Fibroblast of the conjunctiva (primary cell): ENCODE measurements around the gene ZMYND12.

ENCODE experiments used
- DNase-seq: peaks from one replicate; pipeline ENCODE4 v3.0.0-alpha.2; 2010; ENCODE audit warnings: low read depth

The ZMYND12 gene

GRCh38 chr1:42439940-42440339, 15.9 kb downstream of the ZMYND12 start:
- DNase-seq: peak; percentile 30

- no peak for DNase-seq
Observed at GRCh38 chr1:42434340-42434739, 21.5 kb downstream of the ZMYND12 start.

GRCh38 chr1:42433369-42433768, 22.5 kb downstream of the ZMYND12 start:
- DNase-seq: no peak

GRCh38 chr1:42432714-42433113, 23.1 kb downstream of the ZMYND12 start:
- no peak for DNase-seq

GRCh38 chr1:42431514-42431913, 24.3 kb downstream of the ZMYND12 start:
- DNase-seq: no peak

GRCh38 chr1:42430286-42431135, 25.3 kb downstream of the ZMYND12 start:
- DNase-seq: no peak

GRCh38 chr1:42429603-42430002, 26.2 kb downstream of the ZMYND12 start:
- no peak for DNase-seq

GRCh38 chr1:42427240-42427639, 28.6 kb downstream of the ZMYND12 start:
- no peak for DNase-seq

- DNase-seq: no peak
Observed at GRCh38 chr1:42424201-42424600, 31.6 kb downstream of the ZMYND12 start.

GRCh38 chr1:42423681-42424080, 32.1 kb downstream of the ZMYND12 start:
- no peak for DNase-seq

- no peak for DNase-seq
Observed at GRCh38 chr1:42422737-42423136, 33.1 kb downstream of the ZMYND12 start.

GRCh38 chr1:42420911-42421585, 34.8 kb downstream of the ZMYND12 start:
- DNase-seq: peak; percentile 53

- DNase-seq: no peak
Observed at GRCh38 chr1:42420121-42420520, 35.7 kb downstream of the ZMYND12 start.

GRCh38 chr1:42419126-42419821, 36.5 kb downstream of the ZMYND12 start:
- DNase-seq: no peak

GRCh38 chr1:42418516-42418915, 37.3 kb downstream of the ZMYND12 start:
- DNase-seq: no peak

GRCh38 chr1:42417166-42417565, 38.7 kb downstream of the ZMYND12 start:
- DNase-seq: no peak

- DNase-seq: no peak
Observed at GRCh38 chr1:42414551-42415496, 41.0 kb downstream of the ZMYND12 start.

- DNase-seq: no peak
Observed at GRCh38 chr1:42403880-42404400, 51.9 kb downstream of the ZMYND12 start.

GRCh38 chr1:42399315-42400100, 56.3 kb downstream of the ZMYND12 start:
- no peak for DNase-seq

GRCh38 chr1:42392967-42393848, 62.6 kb downstream of the ZMYND12 start:
- DNase-seq: no peak
